ENCODE data around the gene ZBTB37.
A peak's percentile ranks its signal among the peaks of the same experiment; 100 is the strongest.
"Not testable (repeated sequence)": the region's sequence is repeated elsewhere in the genome, so short reads cannot be mapped to it uniquely, and the experiment has no call there.

The ZBTB37 gene

DNA sequence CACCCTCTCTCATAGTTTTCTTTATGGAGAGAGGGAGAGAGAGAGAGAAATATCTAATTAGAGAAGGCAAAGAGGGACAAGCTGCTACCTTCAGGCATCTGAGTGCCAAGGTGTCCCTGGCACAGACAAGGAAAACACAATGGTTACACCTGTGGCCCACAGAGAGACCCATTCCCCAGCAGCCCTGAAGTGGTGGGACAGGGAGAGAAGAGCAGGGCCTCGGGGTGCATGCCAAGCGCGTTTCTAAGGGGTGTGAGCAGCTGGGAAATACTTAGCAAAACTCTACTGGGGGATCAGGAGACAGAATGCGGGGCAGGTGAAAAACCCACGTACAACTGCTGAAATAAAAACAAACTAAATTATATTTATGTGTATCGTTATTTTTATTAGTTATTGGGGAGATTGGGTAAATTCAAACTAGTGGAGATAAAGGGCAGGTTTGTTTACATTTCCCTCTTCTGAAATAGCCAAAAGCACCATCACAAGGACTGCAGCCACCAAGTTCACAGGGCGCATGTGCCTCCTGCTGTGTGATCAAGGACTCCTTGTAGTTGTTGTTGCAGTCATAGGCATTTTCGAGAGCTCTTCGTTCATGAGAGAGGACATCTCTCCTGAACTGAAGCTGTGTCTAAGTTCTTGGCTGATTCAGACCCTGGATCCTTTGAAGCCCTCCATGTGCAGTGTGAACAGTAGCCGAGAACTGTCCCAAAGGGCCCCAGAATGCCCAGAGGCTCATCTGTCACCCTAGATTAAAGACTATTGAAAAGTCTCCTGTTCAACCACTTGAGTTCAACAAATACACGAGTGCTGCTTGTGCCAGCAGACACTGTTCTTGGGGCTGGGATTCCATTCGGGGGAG is 49.7 kb downstream of the ZBTB37 start:
- TF ChIP-seq, protein P1, sequence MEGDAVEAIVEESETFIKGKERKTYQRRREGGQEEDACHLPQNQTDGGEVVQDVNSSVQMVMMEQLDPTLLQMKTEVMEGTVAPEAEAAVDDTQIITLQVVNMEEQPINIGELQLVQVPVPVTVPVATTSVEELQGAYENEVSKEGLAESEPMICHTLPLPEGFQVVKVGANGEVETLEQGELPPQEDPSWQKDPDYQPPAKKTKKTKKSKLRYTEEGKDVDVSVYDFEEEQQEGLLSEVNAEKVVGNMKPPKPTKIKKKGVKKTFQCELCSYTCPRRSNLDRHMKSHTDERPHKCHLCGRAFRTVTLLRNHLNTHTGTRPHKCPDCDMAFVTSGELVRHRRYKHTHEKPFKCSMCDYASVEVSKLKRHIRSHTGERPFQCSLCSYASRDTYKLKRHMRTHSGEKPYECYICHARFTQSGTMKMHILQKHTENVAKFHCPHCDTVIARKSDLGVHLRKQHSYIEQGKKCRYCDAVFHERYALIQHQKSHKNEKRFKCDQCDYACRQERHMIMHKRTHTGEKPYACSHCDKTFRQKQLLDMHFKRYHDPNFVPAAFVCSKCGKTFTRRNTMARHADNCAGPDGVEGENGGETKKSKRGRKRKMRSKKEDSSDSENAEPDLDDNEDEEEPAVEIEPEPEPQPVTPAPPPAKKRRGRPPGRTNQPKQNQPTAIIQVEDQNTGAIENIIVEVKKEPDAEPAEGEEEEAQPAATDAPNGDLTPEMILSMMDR (IDR thresholded peaks at IDR 0.05; ENCODE audit: extremely low read depth, insufficient read depth, missing control alignments), result no peak
- DNase-seq (ENCODE audit: low spot score), result no peak
- in situ Hi-C loops (cut with MboI; ENCODE audit: low pct_unique_long_range_greater_than_20kb, low sequenced_read_pairs, unreplicated experiment), result no loop called here

DNA sequence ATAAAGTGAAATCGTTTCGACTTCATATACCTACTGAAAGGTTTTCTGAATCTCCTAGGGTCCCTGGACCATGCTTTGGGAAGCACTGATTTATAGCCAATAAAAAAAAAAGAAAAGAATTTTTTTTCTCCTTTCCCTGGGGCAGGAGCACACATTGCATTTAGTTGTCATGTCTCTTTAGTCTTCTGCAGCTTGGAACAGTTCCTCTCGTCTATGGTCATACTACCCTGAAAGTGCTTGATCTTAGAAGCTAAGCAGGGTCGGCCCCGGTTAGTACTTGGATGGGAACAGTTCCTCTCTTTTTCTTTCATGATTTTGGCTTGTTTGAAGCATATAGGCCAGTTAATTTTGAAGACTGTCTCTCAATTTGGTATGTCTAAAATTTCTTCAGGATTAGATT is 52.7 kb downstream of the ZBTB37 start:
- in situ Hi-C loops (cut with MboI; ENCODE audit: low pct_unique_long_range_greater_than_20kb, low sequenced_read_pairs, unreplicated experiment), result no loop called here
- DNase-seq (ENCODE audit: low spot score), result no peak
- TF ChIP-seq, protein P1 (IDR thresholded peaks at IDR 0.05; ENCODE audit: extremely low read depth, insufficient read depth, missing control alignments), result no peak

DNA sequence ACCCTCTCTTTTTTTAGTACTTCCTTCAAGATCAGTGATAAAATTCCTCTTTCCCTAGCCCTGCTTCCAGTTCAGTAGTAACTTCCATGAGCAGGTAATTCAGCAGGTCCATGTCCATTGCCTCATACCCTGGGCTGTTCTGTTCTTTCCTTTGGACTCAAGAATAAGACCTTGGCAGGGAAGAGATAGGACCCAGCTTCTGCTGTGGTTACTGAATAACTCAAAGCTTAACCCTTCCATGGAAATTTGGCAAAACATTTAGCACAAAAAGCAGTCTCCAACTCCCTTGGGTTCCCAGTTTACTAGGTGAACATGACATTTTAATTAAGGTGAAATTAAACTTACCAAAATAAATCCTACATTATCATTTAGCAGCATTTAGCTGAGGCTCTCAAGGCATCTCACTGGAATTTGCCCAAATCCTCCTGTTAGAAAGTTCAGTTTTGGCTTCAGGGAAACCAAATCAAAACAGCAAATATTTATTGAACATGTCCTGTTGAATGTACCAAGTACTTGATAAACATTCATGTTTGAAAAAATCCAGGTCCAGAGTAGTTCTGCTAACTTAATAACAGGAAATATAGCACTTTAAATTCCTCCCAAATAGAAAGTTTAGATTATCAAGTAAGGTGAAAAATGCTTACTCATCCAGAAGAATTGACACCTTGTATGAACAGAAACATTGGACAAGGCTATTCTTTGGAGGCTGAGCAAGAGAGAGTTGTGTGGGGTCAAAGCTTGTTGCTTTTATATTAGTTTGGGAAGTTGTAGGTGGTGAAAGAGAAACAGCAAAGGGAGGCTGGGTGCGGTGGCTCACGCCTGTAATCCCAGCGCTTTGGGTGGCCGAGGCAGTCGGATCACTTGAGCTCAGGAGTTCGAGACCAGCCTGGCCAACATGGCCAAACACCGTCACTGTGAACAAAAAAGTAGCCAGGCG is 57.4 kb downstream of the ZBTB37 start:
- DNase-seq (ENCODE audit: low spot score), result no peak
- in situ Hi-C loops (cut with MboI; ENCODE audit: low pct_unique_long_range_greater_than_20kb, low sequenced_read_pairs, unreplicated experiment), result no loop called here
- TF ChIP-seq, protein P1 (IDR thresholded peaks at IDR 0.05; ENCODE audit: extremely low read depth, insufficient read depth, missing control alignments), result no peak

DNA sequence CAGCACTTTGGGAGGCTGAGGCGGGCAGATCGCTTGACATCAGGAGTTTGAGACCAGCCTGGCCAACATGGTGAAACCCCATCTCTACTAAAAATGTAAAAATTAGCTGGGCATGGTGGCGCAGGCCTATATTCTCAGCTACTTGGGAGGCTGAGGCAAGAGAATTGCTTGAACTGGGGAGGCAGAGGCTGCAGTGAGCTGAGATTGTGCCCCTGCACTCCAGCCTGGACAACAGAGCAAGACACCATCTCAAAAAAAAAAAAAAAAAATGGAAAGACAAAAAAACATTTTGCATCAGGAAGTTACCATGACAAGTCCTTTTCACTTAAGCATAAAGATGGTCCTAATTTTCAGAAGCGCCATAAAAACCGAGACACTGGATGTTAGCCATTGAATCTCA is 62.4 kb downstream of the ZBTB37 start:
- in situ Hi-C loops (cut with MboI; ENCODE audit: low pct_unique_long_range_greater_than_20kb, low sequenced_read_pairs, unreplicated experiment); DNase-seq (ENCODE audit: low spot score): not testable (repeated sequence)

DNA sequence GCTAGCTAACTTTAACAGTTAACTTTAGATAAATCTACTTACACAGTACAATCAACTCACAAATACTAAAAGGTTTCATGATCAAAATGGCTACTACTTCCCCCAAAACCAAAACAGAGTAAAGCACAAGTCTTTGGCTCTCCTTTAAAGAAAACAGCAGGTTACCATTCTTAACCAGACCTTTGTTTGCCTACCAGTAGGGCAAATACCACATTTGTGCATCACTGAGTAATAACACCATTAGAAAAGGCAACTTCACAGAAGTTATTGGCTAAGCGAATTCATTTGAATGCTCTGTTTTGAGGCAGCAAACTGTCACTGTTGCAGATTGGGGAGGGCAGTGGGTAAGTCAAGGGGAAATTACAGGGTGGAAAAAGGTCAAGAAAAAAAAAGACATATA is 66.3 kb downstream of the ZBTB37 start:
- TF ChIP-seq, protein P1 (IDR thresholded peaks at IDR 0.05; ENCODE audit: extremely low read depth, insufficient read depth, missing control alignments), result no peak
- no peak for DNase-seq (ENCODE audit: low spot score)
- in situ Hi-C loops (cut with MboI; ENCODE audit: low pct_unique_long_range_greater_than_20kb, low sequenced_read_pairs, unreplicated experiment), result no loop called here

DNA sequence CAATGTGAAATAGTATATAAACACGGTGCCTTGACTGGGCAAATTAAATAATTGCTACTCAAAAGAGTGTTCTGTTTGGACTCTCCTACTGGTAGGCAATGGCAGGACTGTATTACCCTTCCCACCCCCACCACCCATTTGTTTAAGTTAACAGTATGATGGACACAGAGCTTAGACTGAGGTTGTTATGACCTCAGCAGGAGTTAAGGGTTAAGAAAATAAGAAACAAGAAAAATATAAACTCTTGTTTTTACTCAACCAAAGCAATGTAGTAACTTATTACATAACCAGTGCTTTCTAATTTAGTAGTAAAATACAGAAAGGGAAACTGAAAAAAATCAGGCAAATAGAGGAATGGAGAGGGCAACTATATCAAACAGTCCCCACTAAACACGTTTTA is 68.9 kb downstream of the ZBTB37 start:
- TF ChIP-seq, protein P1 (IDR thresholded peaks at IDR 0.05; ENCODE audit: extremely low read depth, insufficient read depth, missing control alignments), result no peak
- in situ Hi-C loops (cut with MboI; ENCODE audit: low pct_unique_long_range_greater_than_20kb, low sequenced_read_pairs, unreplicated experiment), result no loop called here

More for the DNA sequence above, 68.9 kb downstream of the ZBTB37 start:
- DNase-seq (ENCODE audit: low spot score), result peak; percentile 33
